Mammary epithelial cell (primary cell): ENCODE results near the gene NFATC1.

Experiments
- CTCF ChIP-seq, 2 donors: IDR thresholded peaks in 1 of 2; conservative IDR thresholded peaks in 1 of 2; 2 replicates each; pipeline ENCODE4 v1.5.1; 2011 to 2012; ENCODE audit warnings: inconsistent platforms in 2 of 2, low read length in 2 of 2, mild to moderate bottlenecking in 2 of 2, control low read depth in 1 of 2, low read depth in 1 of 2; ENCODE audit not compliant: insufficient read depth in 1 of 2; ENCODE audit errors: extremely low read depth in 1 of 2
- EZH2 ChIP-seq: IDR thresholded peaks from 2 replicates; pipeline ENCODE4 v1.6.1; 2012; ENCODE audit warnings: low read length, inconsistent platforms, borderline replicate concordance

GRCh38 chr18:79447703-79448367 is 52.1 kb downstream of the NFATC1 start:
- TF ChIP-seq EZH2, result no peak
- no peak for TF ChIP-seq CTCF (conservative IDR thresholded peaks at IDR 0.05 in 1 of 2, IDR thresholded peaks at IDR 0.05 in 1 of 2; ENCODE audit: extremely low read depth in 1 of 2, insufficient read depth in 1 of 2, low read depth in 1 of 2, low read length in 2 of 2)
